GM21619 (cell line): ENCODE measurements around the gene LAMA2.

ENCODE experiments used
- ATAC-seq: cut with Tn5 transposase; IDR thresholded peaks from one replicate; pipeline ENCODE4 v1.9.1; 2021; ENCODE audit not compliant: unreplicated experiment

Gene LAMA2, protein sequence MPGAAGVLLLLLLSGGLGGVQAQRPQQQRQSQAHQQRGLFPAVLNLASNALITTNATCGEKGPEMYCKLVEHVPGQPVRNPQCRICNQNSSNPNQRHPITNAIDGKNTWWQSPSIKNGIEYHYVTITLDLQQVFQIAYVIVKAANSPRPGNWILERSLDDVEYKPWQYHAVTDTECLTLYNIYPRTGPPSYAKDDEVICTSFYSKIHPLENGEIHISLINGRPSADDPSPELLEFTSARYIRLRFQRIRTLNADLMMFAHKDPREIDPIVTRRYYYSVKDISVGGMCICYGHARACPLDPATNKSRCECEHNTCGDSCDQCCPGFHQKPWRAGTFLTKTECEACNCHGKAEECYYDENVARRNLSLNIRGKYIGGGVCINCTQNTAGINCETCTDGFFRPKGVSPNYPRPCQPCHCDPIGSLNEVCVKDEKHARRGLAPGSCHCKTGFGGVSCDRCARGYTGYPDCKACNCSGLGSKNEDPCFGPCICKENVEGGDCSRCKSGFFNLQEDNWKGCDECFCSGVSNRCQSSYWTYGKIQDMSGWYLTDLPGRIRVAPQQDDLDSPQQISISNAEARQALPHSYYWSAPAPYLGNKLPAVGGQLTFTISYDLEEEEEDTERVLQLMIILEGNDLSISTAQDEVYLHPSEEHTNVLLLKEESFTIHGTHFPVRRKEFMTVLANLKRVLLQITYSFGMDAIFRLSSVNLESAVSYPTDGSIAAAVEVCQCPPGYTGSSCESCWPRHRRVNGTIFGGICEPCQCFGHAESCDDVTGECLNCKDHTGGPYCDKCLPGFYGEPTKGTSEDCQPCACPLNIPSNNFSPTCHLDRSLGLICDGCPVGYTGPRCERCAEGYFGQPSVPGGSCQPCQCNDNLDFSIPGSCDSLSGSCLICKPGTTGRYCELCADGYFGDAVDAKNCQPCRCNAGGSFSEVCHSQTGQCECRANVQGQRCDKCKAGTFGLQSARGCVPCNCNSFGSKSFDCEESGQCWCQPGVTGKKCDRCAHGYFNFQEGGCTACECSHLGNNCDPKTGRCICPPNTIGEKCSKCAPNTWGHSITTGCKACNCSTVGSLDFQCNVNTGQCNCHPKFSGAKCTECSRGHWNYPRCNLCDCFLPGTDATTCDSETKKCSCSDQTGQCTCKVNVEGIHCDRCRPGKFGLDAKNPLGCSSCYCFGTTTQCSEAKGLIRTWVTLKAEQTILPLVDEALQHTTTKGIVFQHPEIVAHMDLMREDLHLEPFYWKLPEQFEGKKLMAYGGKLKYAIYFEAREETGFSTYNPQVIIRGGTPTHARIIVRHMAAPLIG (N-terminal part only)

GRCh38 chr6:128882991-128883611 lies at the start of gene LAMA2:
TSS of gene LAMA2 (plus strand) at chr6:128883138. CDS start at chr6:128883246, 108 bp downstream.
- no peak for ATAC-seq

DNA sequence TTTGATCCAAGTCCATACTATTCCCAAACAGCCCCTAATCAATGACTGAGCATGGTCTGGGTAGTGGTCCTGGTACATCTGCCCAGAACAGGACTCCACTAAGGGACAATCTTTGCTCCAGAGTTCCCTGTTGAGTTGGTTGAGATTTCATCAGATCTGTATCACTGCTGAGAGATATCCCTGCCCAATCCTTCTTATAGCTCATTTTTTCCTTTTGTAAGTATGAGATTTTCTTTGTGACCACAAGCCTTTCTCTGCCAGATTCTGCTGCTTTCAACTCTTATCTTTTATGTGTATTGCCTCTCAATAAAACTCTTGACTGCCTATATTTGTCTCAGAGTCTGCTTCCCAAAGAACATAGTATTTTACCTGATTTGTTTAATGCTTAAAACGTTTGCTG lies 46.2 kb upstream of the LAMA2 start:
- ATAC-seq = no peak

- no peak for ATAC-seq
These were observed 41.4 kb upstream of the LAMA2 start for GRCh38 chr6:128841518-128841917.

GRCh38 chr6:128844598-128844997 lies 38.3 kb upstream of the LAMA2 start:
- no peak for ATAC-seq

DNA sequence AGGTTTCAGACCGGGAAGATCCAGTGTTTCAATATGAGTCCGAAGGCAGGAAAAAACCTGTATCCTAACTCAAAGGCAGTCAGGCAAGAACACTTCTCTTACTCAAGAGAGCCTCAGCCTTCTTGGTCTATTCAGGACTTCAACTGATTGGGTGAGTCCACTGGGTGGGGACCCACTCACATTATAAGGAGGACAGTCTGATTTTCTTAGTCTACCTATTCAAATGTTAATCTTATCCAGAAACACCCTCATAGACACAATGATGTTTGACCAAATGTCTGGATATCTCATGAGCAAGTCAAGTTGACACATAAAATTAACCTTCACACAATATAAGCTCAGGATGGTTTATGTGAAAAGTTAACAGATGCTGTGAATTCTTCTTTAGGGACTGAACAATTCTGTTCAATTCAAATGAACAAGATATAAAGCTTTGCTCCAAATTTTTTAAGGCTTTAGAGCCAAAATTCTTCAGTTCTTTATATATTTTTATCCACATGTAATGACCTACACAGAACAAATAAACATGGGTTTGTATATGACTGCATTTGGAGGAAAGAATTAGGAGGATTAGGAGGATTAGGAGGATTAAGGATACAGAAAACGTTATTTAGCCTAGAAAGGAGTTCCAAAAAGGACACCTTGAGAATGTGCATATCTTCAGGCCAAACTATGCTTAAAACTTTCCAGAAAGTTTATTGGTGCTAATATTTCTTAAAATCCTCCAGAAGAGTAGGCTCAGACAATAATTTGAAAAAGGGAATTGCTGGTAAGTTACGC lies 35.3 kb upstream of the LAMA2 start:
- ATAC-seq = no peak

- ATAC-seq = no peak
These were observed 34.6 kb upstream of the LAMA2 start for GRCh38 chr6:128848212-128848935.

GRCh38 chr6:128855581-128856085 lies 27.3 kb upstream of the LAMA2 start:
- ATAC-seq = no peak

- no peak for ATAC-seq
These were observed 25.1 kb upstream of the LAMA2 start for GRCh38 chr6:128857806-128858205.

- no peak for ATAC-seq
These were observed 22.2 kb upstream of the LAMA2 start for GRCh38 chr6:128860782-128861181.

DNA sequence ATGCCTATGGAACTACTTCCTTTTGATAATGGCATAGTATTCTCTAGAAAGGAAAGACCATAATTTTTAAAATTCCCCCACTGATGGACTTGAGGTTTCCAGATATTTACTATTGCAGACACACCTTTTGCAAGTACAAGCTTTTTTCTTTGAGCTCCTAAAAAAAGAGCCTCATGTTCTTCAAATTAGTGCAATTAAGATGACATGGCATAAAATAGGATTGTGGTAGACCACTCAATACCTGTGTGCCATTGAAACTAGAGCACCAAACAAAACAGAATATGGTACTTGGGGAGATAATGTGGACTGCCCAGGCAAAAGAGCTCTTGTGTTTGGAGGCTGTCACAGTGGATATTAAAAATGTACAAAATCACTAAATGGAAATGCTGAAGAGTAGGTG lies 19.0 kb upstream of the LAMA2 start:
- ATAC-seq = no peak

DNA sequence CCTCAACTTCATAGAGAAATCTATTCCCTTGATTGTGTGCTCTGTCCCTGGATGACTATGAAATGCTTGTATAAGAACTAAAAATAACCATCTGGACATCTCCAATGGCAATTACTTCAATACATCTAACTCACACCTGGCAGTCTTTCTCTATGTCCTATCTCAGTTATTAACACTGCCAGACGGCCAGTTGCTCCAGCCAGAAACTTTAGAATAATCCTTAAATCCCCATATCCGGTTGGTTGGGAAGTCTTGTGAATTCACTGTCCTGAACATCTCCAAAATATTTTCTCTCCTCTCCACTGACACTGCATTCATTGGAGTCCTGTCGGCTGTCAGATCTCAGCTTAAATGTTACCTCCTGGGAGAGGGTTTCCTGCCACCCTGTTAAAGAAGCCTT lies 12.2 kb upstream of the LAMA2 start:
- no peak for ATAC-seq

DNA sequence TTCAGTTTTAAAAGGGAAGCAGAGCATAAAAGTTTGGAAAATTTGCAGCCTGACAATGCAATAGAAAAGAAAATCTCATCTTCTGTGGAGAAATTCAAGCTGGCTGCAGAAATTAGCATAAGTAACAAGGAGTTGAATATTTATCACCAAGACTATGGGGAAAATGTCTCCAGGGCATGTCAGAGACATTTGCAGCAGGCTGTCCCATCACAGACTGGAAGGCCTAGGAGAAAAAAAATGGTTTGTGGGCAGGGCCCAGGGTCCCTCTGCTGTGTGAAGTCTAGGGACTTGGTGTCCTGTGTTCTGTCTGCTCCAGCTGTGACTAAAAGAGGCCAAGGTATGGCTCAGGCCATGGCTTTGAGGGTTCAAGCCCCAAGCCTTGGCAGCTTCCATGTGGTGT lies 8.1 kb upstream of the LAMA2 start:
- no peak for ATAC-seq

GRCh38 chr6:128882560-128882959 lies 378 bp upstream of the LAMA2 start:
- ATAC-seq = no peak

DNA sequence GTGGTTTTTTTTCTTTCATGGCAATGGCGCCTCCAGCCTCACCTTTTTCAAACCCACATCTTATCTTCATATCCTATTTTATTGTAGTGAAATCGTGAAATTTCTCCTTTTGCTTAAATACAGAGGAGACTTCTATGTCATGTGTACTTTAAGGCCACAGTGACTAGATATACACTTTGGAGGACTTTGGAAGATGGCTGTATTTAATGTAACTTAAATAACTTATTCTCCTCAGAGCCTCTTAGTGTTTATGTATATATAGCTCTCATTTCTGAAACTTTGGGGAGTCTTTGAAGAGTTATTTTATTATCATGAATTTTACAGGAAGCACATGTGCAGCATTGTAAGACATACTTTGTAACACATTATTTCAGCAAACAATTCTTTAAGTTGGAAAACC lies 968 bp downstream of the LAMA2 start:
- no peak for ATAC-seq

DNA sequence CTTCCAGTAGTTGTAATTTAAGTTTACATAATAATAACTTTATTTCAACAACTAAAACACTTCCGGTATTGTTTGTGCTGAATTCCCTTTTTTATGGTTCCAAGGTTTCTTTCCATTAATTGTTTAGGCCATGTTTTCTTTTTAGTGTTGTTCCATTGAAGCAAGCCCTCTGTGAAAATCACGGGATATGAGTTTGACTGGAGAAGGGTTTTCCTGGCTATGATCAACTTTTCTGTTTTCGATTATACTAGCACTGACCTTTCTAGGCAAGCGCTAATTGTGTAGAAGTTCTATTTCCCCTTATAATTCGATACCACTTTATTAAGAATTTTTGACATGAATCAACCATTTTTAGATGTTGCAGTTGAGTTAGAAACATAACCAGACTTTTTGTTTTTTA lies 2.4 kb downstream of the LAMA2 start:
- no peak for ATAC-seq

DNA sequence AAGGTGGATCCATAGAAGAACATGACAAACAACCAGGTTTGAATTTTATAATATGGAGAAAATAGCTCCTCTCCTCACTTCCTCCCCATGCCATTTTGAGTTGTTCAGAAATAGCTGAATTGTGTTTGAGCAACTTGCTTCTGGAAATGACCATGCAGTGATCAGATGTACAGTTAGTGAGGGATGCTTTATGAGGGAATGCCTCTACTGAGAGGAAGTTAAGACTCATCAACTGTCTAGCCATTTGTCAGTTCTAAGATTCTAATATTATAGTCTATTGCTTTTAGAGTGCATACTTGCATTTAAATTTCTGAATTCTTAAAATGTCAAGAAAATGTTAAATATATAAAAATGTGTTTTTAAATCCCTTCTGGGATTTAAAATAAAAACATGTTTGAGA lies 3.8 kb downstream of the LAMA2 start:
- no peak for ATAC-seq

- ATAC-seq = no peak
These were observed 5.7 kb downstream of the LAMA2 start for GRCh38 chr6:128888444-128889175.

GRCh38 chr6:128889870-128890269 lies 6.9 kb downstream of the LAMA2 start:
- no peak for ATAC-seq
